NCI-H2107 (cell line): ENCODE results near the gene ZFAND2B.
A peak's percentile ranks its signal among the peaks of the same experiment; 100 is the strongest.

Experiments
- DNase-seq: peaks from one replicate; lab custom pipeline; 2025; lab: John Stamatoyannopoulos, UW

ZFAND2B gene

GRCh38 chr2:219220652-219221402 is 14.2 kb downstream of the ZFAND2B start:
- no peak for DNase-seq

GRCh38 chr2:219221957-219222518 is 15.5 kb downstream of the ZFAND2B start:
- no peak for DNase-seq

- no peak for DNase-seq
Observed at GRCh38 chr2:219223831-219224610, 17.4 kb downstream of the ZFAND2B start.

GRCh38 chr2:219225350-219225749 is 18.8 kb downstream of the ZFAND2B start:
- DNase-seq, result no peak

GRCh38 chr2:219228041-219228910 is 21.7 kb downstream of the ZFAND2B start:
- no peak for DNase-seq

GRCh38 chr2:219228911-219229304 is 22.3 kb downstream of the ZFAND2B start:
- no peak for DNase-seq

- peak; percentile 95 for DNase-seq
Observed at GRCh38 chr2:219229305-219230058, 22.9 kb downstream of the ZFAND2B start, which contains the start of the genes ANKZF1 and ATG9A. TSS of gene ANKZF1 (plus strand) at chr2:219229806. CDS start at chr2:219230258, 452 bp downstream. TSS of gene ATG9A (minus strand) at chr2:219229636. CDS start at chr2:219228024, 1,612 bp downstream.

GRCh38 chr2:219230059-219230540 is 23.5 kb downstream of the ZFAND2B start:
- no peak for DNase-seq

- no peak for DNase-seq
Observed at GRCh38 chr2:219234331-219234730, 27.7 kb downstream of the ZFAND2B start.

GRCh38 chr2:219243291-219243761 is 36.7 kb downstream of the ZFAND2B start:
- no peak for DNase-seq

GRCh38 chr2:219244789-219245147 is 38.2 kb downstream of the ZFAND2B start:
- no peak for DNase-seq

GRCh38 chr2:219245148-219245898 is 38.7 kb downstream of the ZFAND2B start, which contains the start of the genes GLB1L and STK16:
TSS of gene GLB1L (minus strand) at chr2:219245444. CDS start at chr2:219243573, 1,871 bp downstream.
TSS of gene STK16 (plus strand) at chr2:219245479. CDS start at chr2:219246000, 521 bp downstream.
- DNase-seq, result peak; percentile 77

GRCh38 chr2:219245899-219246230 is 39.3 kb downstream of the ZFAND2B start:
- no peak for DNase-seq

GRCh38 chr2:219246559-219246958 is 40.0 kb downstream of the ZFAND2B start:
- no peak for DNase-seq

- no peak for DNase-seq
Observed at GRCh38 chr2:219247678-219248642, 41.4 kb downstream of the ZFAND2B start.

- DNase-seq, result no peak
Observed at GRCh38 chr2:219248845-219249202, 42.2 kb downstream of the ZFAND2B start.

- peak; percentile 40 for DNase-seq
Observed at GRCh38 chr2:219249203-219249980, 42.8 kb downstream of the ZFAND2B start.
